Mesodermal cell (in vitro differentiated cells): ENCODE results near the gene CD82.

Experiments
- H3K27ac ChIP-seq: 2 replicates; pipeline ENCODE4 v1.7.0; 2013; ENCODE audit warnings: mild to moderate bottlenecking, low read depth, low read length, moderate library complexity; ENCODE audit not compliant: severe bottlenecking
- H3K36me3 ChIP-seq: 2 replicates; pipeline ENCODE4 v1.7.1; 2013; ENCODE audit warnings: mild to moderate bottlenecking, low read length, moderate library complexity; ENCODE audit not compliant: control insufficient read depth, insufficient read depth
- H3K4me1 ChIP-seq: one replicate; pipeline ENCODE4 v1.7.1; 2013; ENCODE audit warnings: mild to moderate bottlenecking, low read length; ENCODE audit not compliant: insufficient read depth, control insufficient read depth, poor library complexity, severe bottlenecking
- H3K4me3 ChIP-seq: 2 replicates; pipeline ENCODE4 v1.7.0; 2013; ENCODE audit warnings: low read length, control low read depth, mild to moderate bottlenecking; ENCODE audit not compliant: insufficient read depth, poor library complexity, severe bottlenecking; ENCODE audit errors: extremely low read depth
- H3K9me3 ChIP-seq: 2 replicates; pipeline ENCODE4 v1.7.1; 2013; ENCODE audit warnings: mild to moderate bottlenecking, low read length, moderate library complexity; ENCODE audit not compliant: control insufficient read depth
- WGBS, 2 experiments: methylation state at CpG; one replicate each; pipeline ENCODE4 v1.1.5; 2013; ENCODE audit warnings: missing lambda C conversion rate in 2 of 2; ENCODE audit not compliant: insufficient coverage in 2 of 2; 5-methylcytosine and 5-hydroxymethylcytosine counted together

CD82 gene

GRCh38 chr11:44626645-44627044 is 61.2 kb downstream of the CD82 start:
- Histone ChIP-seq H3K4me1 (peaks cover 8% of the 10 kb centered on the region), H3K4me3 (no peak overlapping the region), H3K36me3 (no peaks in the 10 kb centered on the region), H3K9me3 (no peaks in the 10 kb centered on the region), H3K27ac (no peak overlapping the region)
- WGBS, 2 experiments, result no CpG with 5 or more reads among the region's 2 CpGs

GRCh38 chr11:44627165-44627789 is 61.8 kb downstream of the CD82 start:
- WGBS, 2 experiments, result 78 to 83% methylated on average over 1 to 3 of the region's 4 CpGs
- no peaks in the 10 kb centered on the region for H3K9me3 ChIP-seq
- peaks cover 8% of the 10 kb centered on the region for H3K4me1 ChIP-seq
- no peak overlapping the region for H3K27ac ChIP-seq
- H3K36me3 ChIP-seq, result no peaks in the 10 kb centered on the region
- no peak overlapping the region for H3K4me3 ChIP-seq

GRCh38 chr11:44627911-44628729 is 62.7 kb downstream of the CD82 start:
- no peak overlapping the region for H3K27ac ChIP-seq
- H3K9me3 ChIP-seq, result no peaks in the 10 kb centered on the region
- H3K4me3 ChIP-seq, result no peak overlapping the region
- peaks cover 8% of the 10 kb centered on the region for H3K4me1 ChIP-seq
- H3K36me3 ChIP-seq, result no peaks in the 10 kb centered on the region
- 92 to 100% methylated on average over 4 to 8 of the region's 9 CpGs for WGBS, 2 experiments

GRCh38 chr11:44628730-44629700 is 63.6 kb downstream of the CD82 start:
- no peaks in the 10 kb centered on the region for H3K36me3 ChIP-seq
- WGBS, 2 experiments, result 87 to 89% methylated on average over 11 to 14 of the region's 14 CpGs

GRCh38 chr11:44629732-44630345 is 64.4 kb downstream of the CD82 start:
- Histone ChIP-seq H3K4me3 (no peak overlapping the region), H3K36me3 (no peaks in the 10 kb centered on the region), H3K9me3 (no peaks in the 10 kb centered on the region), H3K4me1 (peaks cover 5% of the 10 kb centered on the region), H3K27ac (no peak overlapping the region)
- 92 to 94% methylated on average over 6 of the region's 8 CpGs for WGBS, 2 experiments

More at GRCh38 chr11:44628730-44629700, 63.6 kb downstream of the CD82 start:
- H3K9me3 ChIP-seq, result no peaks in the 10 kb centered on the region
- peaks cover under 1% of the 10 kb centered on the region for H3K4me1 ChIP-seq
- no peak overlapping the region for H3K27ac ChIP-seq
- H3K4me3 ChIP-seq, result no peak overlapping the region

- WGBS, 2 experiments, result 96% methylated on average over 4 to 5 of the region's 7 CpGs
These were observed 65.2 kb downstream of the CD82 start for GRCh38 chr11:44630511-44631210.

GRCh38 chr11:44631831-44632230 is 66.4 kb downstream of the CD82 start:
- Histone ChIP-seq H3K36me3 (no peaks in the 10 kb centered on the region), H3K4me3 (no peak overlapping the region), H3K27ac (no peak overlapping the region), H3K9me3 (no peaks in the 10 kb centered on the region), H3K4me1 (peaks cover 12% of the 10 kb centered on the region)
- WGBS, 2 experiments, result 90 to 96% methylated on average over 6 of the region's 6 CpGs

More at GRCh38 chr11:44630511-44631210, 65.2 kb downstream of the CD82 start:
- Histone ChIP-seq H3K4me1 (peaks cover 12% of the 10 kb centered on the region), H3K27ac (no peak overlapping the region), H3K36me3 (no peaks in the 10 kb centered on the region), H3K4me3 (no peak overlapping the region), H3K9me3 (no peaks in the 10 kb centered on the region)

GRCh38 chr11:44632466-44633123 is 67.1 kb downstream of the CD82 start:
- WGBS, 2 experiments, result 75 to 87% methylated on average over 3 to 8 of the region's 10 CpGs
- no peak overlapping the region for H3K27ac ChIP-seq
- H3K4me3 ChIP-seq, result no peak overlapping the region

GRCh38 chr11:44633641-44634040 is 68.2 kb downstream of the CD82 start:
- Histone ChIP-seq H3K4me3 (no peak overlapping the region), H3K27ac (no peak overlapping the region), H3K36me3 (no peaks in the 10 kb centered on the region), H3K4me1 (peaks cover 12% of the 10 kb centered on the region), H3K9me3 (no peaks in the 10 kb centered on the region)
- 94 to 95% methylated on average over 2 to 5 of the region's 6 CpGs for WGBS, 2 experiments

More at GRCh38 chr11:44632466-44633123, 67.1 kb downstream of the CD82 start:
- peaks cover 12% of the 10 kb centered on the region for H3K4me1 ChIP-seq
- H3K9me3 ChIP-seq, result no peaks in the 10 kb centered on the region
- H3K36me3 ChIP-seq, result no peaks in the 10 kb centered on the region
